Right forelimb (tissue), 1 donor: ENCODE data around the gene TMEM170B.
A peak's percentile ranks its signal among the peaks of the same experiment; 100 is the strongest.

Experiments
- DNase-seq: peaks from one replicate; pipeline ENCODE4 v3.0.0-alpha.2; 2018

TMEM170B gene

GRCh38 chr6:11537229-11538051, at the start of gene TMEM170B:
TMEM170B (plus strand) TSS chr6:11537749; CDS start chr6:11538278, 529 bp downstream.
- peak; percentile 96 for DNase-seq

- no peak for DNase-seq
These were observed 46.6 kb upstream of the TMEM170B start for GRCh38 chr6:11490996-11491395.

- no peak for DNase-seq
These were observed 45.7 kb upstream of the TMEM170B start for GRCh38 chr6:11491596-11492463.

- DNase-seq = no peak
These were observed 44.9 kb upstream of the TMEM170B start for GRCh38 chr6:11492464-11493290.

GRCh38 chr6:11493974-11494373, 43.6 kb upstream of the TMEM170B start:
- no peak for DNase-seq

GRCh38 chr6:11494786-11495564, 42.6 kb upstream of the TMEM170B start:
- no peak for DNase-seq

GRCh38 chr6:11495565-11496145, 41.9 kb upstream of the TMEM170B start:
- DNase-seq = no peak

GRCh38 chr6:11496152-11497060, 41.1 kb upstream of the TMEM170B start:
- DNase-seq = peak; percentile 79

- no peak for DNase-seq
These were observed 40.4 kb upstream of the TMEM170B start for GRCh38 chr6:11497107-11497506.

GRCh38 chr6:11497881-11498280, 39.7 kb upstream of the TMEM170B start:
- DNase-seq = no peak

GRCh38 chr6:11500008-11500407, 37.5 kb upstream of the TMEM170B start:
- DNase-seq = no peak

GRCh38 chr6:11509471-11509870, 28.1 kb upstream of the TMEM170B start:
- no peak for DNase-seq

GRCh38 chr6:11514672-11515071, 22.9 kb upstream of the TMEM170B start:
- no peak for DNase-seq

- no peak for DNase-seq
These were observed 21.8 kb upstream of the TMEM170B start for GRCh38 chr6:11515763-11516162.

- DNase-seq = no peak
These were observed 14.5 kb upstream of the TMEM170B start for GRCh38 chr6:11522812-11523605.

- no peak for DNase-seq
These were observed 11.9 kb upstream of the TMEM170B start for GRCh38 chr6:11525468-11526155.

- DNase-seq = no peak
These were observed 11.4 kb upstream of the TMEM170B start for GRCh38 chr6:11526156-11526505.

- no peak for DNase-seq
These were observed 10.2 kb upstream of the TMEM170B start for GRCh38 chr6:11527274-11527870.

GRCh38 chr6:11528996-11529395, 8.6 kb upstream of the TMEM170B start:
- no peak for DNase-seq
